Hepatocyte (in vitro differentiated cells): Measurements from ENCODE around the gene UBE2L3.

Experiments
- CTCF ChIP-seq: fragments of 200-600 bp; sonication (generic); IDR thresholded peaks from 2 replicates; pipeline ENCODE4 v1.5.1; 2016; ENCODE audit warnings: antibody characterized with exemption, mild to moderate bottlenecking; ENCODE audit not compliant: poor library complexity
- EZH2 ChIP-seq: fragments of 200-600 bp; sonication (generic); IDR thresholded peaks from 2 replicates; pipeline ENCODE4 v1.6.1; 2016; ENCODE audit warnings: antibody characterized with exemption, mild to moderate bottlenecking, borderline replicate concordance

GRCh38 chr22:21621025-21621424 lies 53.5 kb downstream of the UBE2L3 start:
- TF ChIP-seq EZH2 (no peak), CTCF (no peak)
